Activated CD4-positive, alpha-beta T cell treated with anti-CD3 and anti-CD28 coated beads, Interleukin-2, amount 50 U/mL, for 24 hours (primary cell): Measurements from ENCODE around the gene GSTT4.
A peak's percentile ranks its signal among the peaks of the same experiment; 100 is the strongest.
"Not testable (repeated sequence)": the region's sequence is repeated elsewhere in the genome, so short reads cannot be mapped to it uniquely, and the experiment has no call there.

Source experiments
- DNase-seq, 2 donors: peaks; one replicate each; pipeline ENCODE4 v3.0.0-alpha.2; 2020; ENCODE audit warnings: low read depth in 1 of 2, low spot score in 1 of 2

The GSTT4 gene

GRCh38 chr22:23989583-23990244 is 15.5 kb downstream of the GSTT4 start:
- DNase-seq = not testable (repeated sequence)

- DNase-seq = not testable (repeated sequence)
These were observed 18.6 kb downstream of the GSTT4 start for GRCh38 chr22:23986538-23987178.

- DNase-seq = not testable (repeated sequence)
These were observed 19.2 kb downstream of the GSTT4 start for GRCh38 chr22:23986089-23986488.

GRCh38 chr22:23984430-23984829 is 20.8 kb downstream of the GSTT4 start:
- peak in 1 of 2 donors; percentile 51 for DNase-seq

- DNase-seq = not testable (repeated sequence)
These were observed 24.7 kb downstream of the GSTT4 start for GRCh38 chr22:23980567-23980966.

- not testable (repeated sequence) for DNase-seq
These were observed 25.6 kb downstream of the GSTT4 start, which contains the start of gene GSTT2 for GRCh38 chr22:23979557-23980240. TSS of gene GSTT2 (plus strand) at chr22:23980134.

- DNase-seq = not testable (repeated sequence)
These were observed 27.9 kb downstream of the GSTT4 start for GRCh38 chr22:23977304-23977703.

GRCh38 chr22:23974836-23975352 is 30.4 kb downstream of the GSTT4 start:
- DNase-seq = not testable (repeated sequence)

- not testable (repeated sequence) for DNase-seq
These were observed 30.9 kb downstream of the GSTT4 start, which contains the start of gene DDT for GRCh38 chr22:23974345-23974744. TSS of gene DDT (minus strand) at chr22:23974441. CDS start at chr22:23974414, 27 bp downstream.

- not testable (repeated sequence) for DNase-seq
These were observed 33.3 kb downstream of the GSTT4 start for GRCh38 chr22:23971927-23972326.

GRCh38 chr22:23970816-23971486 is 34.3 kb downstream of the GSTT4 start:
- no peak for DNase-seq

GRCh38 chr22:23970201-23970641 is 35.0 kb downstream of the GSTT4 start:
- no peak for DNase-seq

GRCh38 chr22:23969071-23969470 is 36.2 kb downstream of the GSTT4 start:
- DNase-seq = no peak

- not testable (repeated sequence) for DNase-seq
These were observed 38.7 kb downstream of the GSTT4 start, which contains the start of gene DDTL for GRCh38 chr22:23966568-23966967. TSS of gene DDTL (plus strand) at chr22:23966888. CDS start at chr22:23966915, 27 bp downstream.

GRCh38 chr22:23966094-23966493 is 39.2 kb downstream of the GSTT4 start:
- DNase-seq = not testable (repeated sequence)

- not testable (repeated sequence) for DNase-seq
These were observed 44.0 kb downstream of the GSTT4 start, which contains the start of gene GSTT2B for GRCh38 chr22:23961084-23961771. TSS of gene GSTT2B (minus strand) at chr22:23961195. CDS start at chr22:23961131, 64 bp downstream.

GRCh38 chr22:23956301-23956900 is 48.9 kb downstream of the GSTT4 start:
- peak; percentile 67 to 77 for DNase-seq

- DNase-seq = not testable (repeated sequence)
These were observed 49.4 kb downstream of the GSTT4 start for GRCh38 chr22:23955886-23956285.

GRCh38 chr22:23954991-23955305 is 50.3 kb downstream of the GSTT4 start:
- not testable (repeated sequence) for DNase-seq
